Stimulated activated memory B cell treated with anti-CD40 and anti-IgM and Interleukin-4, amounts not matched to agents 10 μg/mL and 1 μg/mL and 100 μg/mL, for 72 hours (primary cell): ENCODE data around the gene IMMP2L.
"Not testable (repeated sequence)": the region's sequence is repeated elsewhere in the genome, so short reads cannot be mapped to it uniquely, and the experiment has no call there.

ENCODE experiments used
- ATAC-seq: fragments of 150-1000 bp; cut with Tn5 transposase; 2 replicates; pipeline ENCODE4 v1.10.0; 2021
- H3K27ac Mint-ChIP-seq: one replicate; pipeline ENCODE4 v1.8.0; 2022; ENCODE audit warnings: mild to moderate bottlenecking, mixed read lengths
- H3K27me3 Mint-ChIP-seq: one replicate; pipeline ENCODE4 v1.8.0; 2022; ENCODE audit warnings: mixed read lengths
- H3K36me3 Mint-ChIP-seq: one replicate; pipeline ENCODE4 v1.8.0; 2022; ENCODE audit warnings: mixed read lengths
- H3K4me1 Mint-ChIP-seq: one replicate; pipeline ENCODE4 v1.8.0; 2022; ENCODE audit warnings: mixed read lengths
- H3K4me3 Mint-ChIP-seq: one replicate; pipeline ENCODE4 v1.8.0; 2022; ENCODE audit warnings: mild to moderate bottlenecking, moderate library complexity, mixed read lengths
- H3K9me3 Mint-ChIP-seq: one replicate; pipeline ENCODE4 v1.8.0; 2022; ENCODE audit warnings: mixed read lengths

The IMMP2L gene

GRCh38 chr7:111473449-111474198 is 88.7 kb downstream of the IMMP2L start:
- ATAC-seq = no peak
- peaks cover 5% of the 10 kb centered on the region for H3K9me3 Mint-ChIP-seq
- no peaks in the 10 kb centered on the region for H3K27me3 Mint-ChIP-seq
- H3K27ac Mint-ChIP-seq = no peak overlapping the region
- H3K4me3 Mint-ChIP-seq = no peak overlapping the region
- H3K36me3 Mint-ChIP-seq = peaks cover 55% of the 10 kb centered on the region
- H3K4me1 Mint-ChIP-seq = no peaks in the 10 kb centered on the region

- Mint-ChIP-seq H3K27ac (no peak overlapping the region), H3K9me3 (peaks cover 3% of the 10 kb centered on the region), H3K4me3 (no peak overlapping the region), H3K4me1 (no peaks in the 10 kb centered on the region), H3K36me3 (peaks cover 55% of the 10 kb centered on the region), H3K27me3 (no peaks in the 10 kb centered on the region)
- ATAC-seq = no peak
Observed at GRCh38 chr7:111470998-111471397, 91.3 kb downstream of the IMMP2L start.

- ATAC-seq, H3K4me3 Mint-ChIP-seq, H3K9me3 Mint-ChIP-seq, H3K4me1 Mint-ChIP-seq, H3K27me3 Mint-ChIP-seq, H3K27ac Mint-ChIP-seq: not testable (repeated sequence)
- peaks cover 49% of the 10 kb centered on the region for H3K36me3 Mint-ChIP-seq
Observed at GRCh38 chr7:111469894-111470293, 92.4 kb downstream of the IMMP2L start.

GRCh38 chr7:111465774-111466173 is 96.5 kb downstream of the IMMP2L start:
- peaks cover 31% of the 10 kb centered on the region for H3K36me3 Mint-ChIP-seq

GRCh38 chr7:111460695-111461094 is 101.6 kb downstream of the IMMP2L start:
- ATAC-seq = no peak
- H3K4me1 Mint-ChIP-seq = no peaks in the 10 kb centered on the region
- H3K9me3 Mint-ChIP-seq = no peaks in the 10 kb centered on the region
- no peak overlapping the region for H3K4me3 Mint-ChIP-seq
- no peaks in the 10 kb centered on the region for H3K27me3 Mint-ChIP-seq
- peaks cover 17% of the 10 kb centered on the region for H3K36me3 Mint-ChIP-seq
- no peak overlapping the region for H3K27ac Mint-ChIP-seq

More at GRCh38 chr7:111465774-111466173, 96.5 kb downstream of the IMMP2L start:
- not testable (repeated sequence) for H3K4me1 Mint-ChIP-seq, ATAC-seq, H3K9me3 Mint-ChIP-seq, H3K27me3 Mint-ChIP-seq, H3K27ac Mint-ChIP-seq, H3K4me3 Mint-ChIP-seq

GRCh38 chr7:111459757-111460280 is 102.5 kb downstream of the IMMP2L start:
- no peaks in the 10 kb centered on the region for H3K27me3 Mint-ChIP-seq
- no peak overlapping the region for H3K4me3 Mint-ChIP-seq
- no peak for ATAC-seq
- H3K36me3 Mint-ChIP-seq = peaks cover 17% of the 10 kb centered on the region
- H3K9me3 Mint-ChIP-seq = no peaks in the 10 kb centered on the region
- H3K27ac Mint-ChIP-seq = no peak overlapping the region
- H3K4me1 Mint-ChIP-seq = no peaks in the 10 kb centered on the region

- Mint-ChIP-seq H3K9me3 (no peaks in the 10 kb centered on the region), H3K4me1 (no peaks in the 10 kb centered on the region), H3K4me3 (no peak overlapping the region), H3K27ac (no peak overlapping the region), H3K27me3 (no peaks in the 10 kb centered on the region), H3K36me3 (peaks cover 17% of the 10 kb centered on the region)
- ATAC-seq = no peak
Observed at GRCh38 chr7:111459065-111459756, 103.1 kb downstream of the IMMP2L start.

- not testable (repeated sequence) for H3K9me3 Mint-ChIP-seq, H3K4me3 Mint-ChIP-seq, H3K4me1 Mint-ChIP-seq, H3K27ac Mint-ChIP-seq, H3K27me3 Mint-ChIP-seq, ATAC-seq
- peaks cover 13% of the 10 kb centered on the region for H3K36me3 Mint-ChIP-seq
Observed at GRCh38 chr7:111450705-111451104, 111.6 kb downstream of the IMMP2L start.

GRCh38 chr7:111447502-111447901 is 114.8 kb downstream of the IMMP2L start:
- H3K27ac Mint-ChIP-seq, H3K4me1 Mint-ChIP-seq, ATAC-seq, H3K4me3 Mint-ChIP-seq, H3K36me3 Mint-ChIP-seq, H3K27me3 Mint-ChIP-seq, H3K9me3 Mint-ChIP-seq: not testable (repeated sequence)

- no peak for ATAC-seq
- no peak overlapping the region for H3K27ac Mint-ChIP-seq
Observed at GRCh38 chr7:111439977-111440376, 122.3 kb downstream of the IMMP2L start.

GRCh38 chr7:111438369-111439289 is 123.7 kb downstream of the IMMP2L start:
- Mint-ChIP-seq H3K27me3 (no peaks in the 10 kb centered on the region), H3K4me3 (no peak overlapping the region), H3K27ac (no peak overlapping the region), H3K9me3 (peaks cover 3% of the 10 kb centered on the region), H3K4me1 (no peaks in the 10 kb centered on the region), H3K36me3 (peaks cover 41% of the 10 kb centered on the region)
- ATAC-seq = no peak

More at GRCh38 chr7:111439977-111440376, 122.3 kb downstream of the IMMP2L start:
- H3K27me3 Mint-ChIP-seq = no peaks in the 10 kb centered on the region
- no peaks in the 10 kb centered on the region for H3K4me1 Mint-ChIP-seq
- H3K9me3 Mint-ChIP-seq = peaks cover 3% of the 10 kb centered on the region
- H3K36me3 Mint-ChIP-seq = peaks cover 28% of the 10 kb centered on the region
- H3K4me3 Mint-ChIP-seq = no peak overlapping the region

GRCh38 chr7:111437736-111438135 is 124.6 kb downstream of the IMMP2L start:
- Mint-ChIP-seq H3K4me3 (no peak overlapping the region), H3K27me3 (no peaks in the 10 kb centered on the region), H3K36me3 (peaks cover 50% of the 10 kb centered on the region), H3K9me3 (peaks cover 9% of the 10 kb centered on the region), H3K27ac (no peak overlapping the region), H3K4me1 (no peaks in the 10 kb centered on the region)
- ATAC-seq = no peak

- Mint-ChIP-seq H3K27me3 (no peaks in the 10 kb centered on the region), H3K9me3 (peaks cover 9% of the 10 kb centered on the region), H3K36me3 (peaks cover 59% of the 10 kb centered on the region), H3K4me3 (no peak overlapping the region), H3K4me1 (no peaks in the 10 kb centered on the region), H3K27ac (no peak overlapping the region)
- no peak for ATAC-seq
Observed at GRCh38 chr7:111436608-111437007, 125.7 kb downstream of the IMMP2L start.

GRCh38 chr7:111433426-111433825 is 128.9 kb downstream of the IMMP2L start:
- Mint-ChIP-seq H3K4me3 (no peak overlapping the region), H3K9me3 (peaks cover 9% of the 10 kb centered on the region), H3K4me1 (no peaks in the 10 kb centered on the region), H3K36me3 (peaks cover 38% of the 10 kb centered on the region), H3K27me3 (no peaks in the 10 kb centered on the region), H3K27ac (no peak overlapping the region)
- no peak for ATAC-seq

- H3K27ac Mint-ChIP-seq = no peak overlapping the region
- no peak for ATAC-seq
- no peaks in the 10 kb centered on the region for H3K27me3 Mint-ChIP-seq
- no peak overlapping the region for H3K4me3 Mint-ChIP-seq
- no peaks in the 10 kb centered on the region for H3K4me1 Mint-ChIP-seq
- H3K9me3 Mint-ChIP-seq = peaks cover 6% of the 10 kb centered on the region
- peaks cover 29% of the 10 kb centered on the region for H3K36me3 Mint-ChIP-seq
Observed at GRCh38 chr7:111429781-111430180, 132.5 kb downstream of the IMMP2L start.
